Superior temporal gyrus (tissue), 1 donor: ENCODE measurements around the gene HOXD10.

Source experiments
- DNase-seq: peaks from one replicate; pipeline ENCODE4 v3.0.0-alpha.2; 2016; ENCODE audit errors: extremely low spot score

Gene HOXD10

GRCh38 chr2:176122683-176123410 lies 6.3 kb downstream of the HOXD10 start, which contains the start of gene HOXD9:
Gene HOXD9, plus strand, starts transcription at chr2:176122719. Its CDS starts 50 bp downstream, at chr2:176122769.
- no peak for DNase-seq

- no peak for DNase-seq
Observed at GRCh38 chr2:176123411-176124109, 7.0 kb downstream of the HOXD10 start.

- DNase-seq = no peak
Observed at GRCh38 chr2:176124110-176124946, 7.8 kb downstream of the HOXD10 start.

- DNase-seq = no peak
Observed at GRCh38 chr2:176124947-176125771, 8.6 kb downstream of the HOXD10 start.

DNA sequence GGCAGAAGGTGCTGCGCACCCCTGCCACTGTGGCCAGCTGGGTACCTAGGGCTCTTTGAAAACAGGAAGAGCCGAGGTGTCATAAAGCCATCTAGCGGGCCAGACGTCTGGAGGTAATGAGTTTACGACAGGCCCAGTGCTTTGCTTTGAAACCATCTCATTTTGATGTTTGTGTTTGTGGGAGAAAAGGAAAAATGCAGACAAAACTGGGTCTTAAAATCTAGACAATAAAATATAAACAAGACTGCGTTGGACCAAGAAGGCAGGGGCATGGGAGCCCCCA lies 9.1 kb downstream of the HOXD10 start:
- no peak for DNase-seq

GRCh38 chr2:176126929-176127773 lies 10.6 kb downstream of the HOXD10 start:
- peak; percentile 91 for DNase-seq

- DNase-seq = no peak
Observed at GRCh38 chr2:176127774-176128072, 11.1 kb downstream of the HOXD10 start.

GRCh38 chr2:176128172-176128981 lies 11.8 kb downstream of the HOXD10 start:
- DNase-seq = no peak

GRCh38 chr2:176128982-176129796 lies 12.6 kb downstream of the HOXD10 start, which contains the start of gene HOXD8:
Gene HOXD8, plus strand, starts transcription at chr2:176129705. Its CDS starts 662 bp downstream, at chr2:176130367.
- DNase-seq = no peak

GRCh38 chr2:176129813-176130146 lies 13.2 kb downstream of the HOXD10 start:
- no peak for DNase-seq

- DNase-seq = no peak
Observed at GRCh38 chr2:176130147-176130956, 13.8 kb downstream of the HOXD10 start.

GRCh38 chr2:176130957-176131847 lies 14.6 kb downstream of the HOXD10 start:
- DNase-seq = no peak

GRCh38 chr2:176131848-176132158 lies 15.2 kb downstream of the HOXD10 start:
- DNase-seq = no peak

GRCh38 chr2:176132205-176133171 lies 15.9 kb downstream of the HOXD10 start:
- no peak for DNase-seq

DNA sequence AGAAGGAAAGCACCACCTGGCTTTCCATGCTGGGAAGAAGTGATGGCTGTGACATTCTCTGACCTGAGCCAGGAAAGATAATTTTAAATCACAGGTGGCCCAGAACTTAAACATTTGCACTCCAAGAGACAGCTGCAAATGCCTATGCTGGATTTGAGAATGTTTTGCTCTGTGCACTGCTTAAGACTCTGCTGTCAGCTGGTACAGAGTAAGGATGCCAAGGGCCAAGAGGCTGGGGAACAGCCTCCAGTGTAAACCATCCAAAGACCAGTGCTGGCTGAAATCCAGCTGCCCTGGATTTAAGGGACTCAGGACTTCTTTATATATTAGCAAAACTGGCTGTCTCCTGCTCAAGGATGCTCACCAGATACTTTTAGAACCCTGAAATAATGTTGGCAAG lies 16.8 kb downstream of the HOXD10 start:
- DNase-seq = no peak

DNA sequence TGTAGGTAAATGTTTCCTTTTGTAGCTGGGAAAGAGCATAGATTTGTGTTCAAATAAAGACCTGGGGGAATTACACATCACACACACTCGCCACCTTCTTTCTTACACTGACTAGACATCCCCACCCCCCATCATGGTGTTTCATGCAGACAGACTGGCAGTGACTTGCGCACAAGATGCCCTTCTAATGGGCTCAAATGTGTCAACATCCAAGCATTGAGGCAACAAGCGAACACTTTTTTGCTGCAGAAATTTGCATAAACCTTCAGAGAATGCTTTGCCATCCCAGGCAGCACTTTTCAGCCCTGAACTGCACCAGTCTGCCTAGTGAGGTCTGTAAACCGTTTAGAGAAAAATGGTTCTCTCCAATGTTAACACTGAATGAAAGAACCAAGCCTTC lies 17.5 kb downstream of the HOXD10 start:
- DNase-seq = no peak
